Muscle of arm (tissue), 12 donors: ENCODE results near the gene ILK. TPM values are rescaled to one million over a fixed set of nuclear protein-coding genes. Genes with fewer than 3 reads are reported as not detected.

Experiments used
- DNase-seq: peaks from one replicate; pipeline ENCODE4 v3.0.0-alpha.2; 2013
- polyA plus RNA-seq, 12 donors: library from polyadenylated mRNA; unstranded; fragments of 120-200 nt; gene quantifications; one replicate each; pipeline ENCODE4 v1.2.1, GENCODE V29; 2013; ENCODE audit not compliant: insufficient read length in 12 of 12

Gene ILK
- polyA plus RNA-seq, 12 donors = 120 to 152 (median 136) TPM; not detected in 1

- no peak for DNase-seq
Measured at GRCh38 chr11:6633422-6634408, 30.1 kb downstream of the ILK start.

GRCh38 chr11:6634534-6634933 lies 31.0 kb downstream of the ILK start:
- no peak for DNase-seq

GRCh38 chr11:6635082-6635932 lies 31.7 kb downstream of the ILK start:
- DNase-seq = no peak

- no peak for DNase-seq
Measured at GRCh38 chr11:6636480-6636879, 32.9 kb downstream of the ILK start.

GRCh38 chr11:6637871-6638270 lies 34.3 kb downstream of the ILK start:
- no peak for DNase-seq

- DNase-seq = no peak
Measured at GRCh38 chr11:6638429-6638828, 34.9 kb downstream of the ILK start.

- no peak for DNase-seq
Measured at GRCh38 chr11:6640036-6640984, 36.7 kb downstream of the ILK start.

- DNase-seq = no peak
Measured at GRCh38 chr11:6640985-6641701, 37.6 kb downstream of the ILK start.

- DNase-seq = no peak
Measured at GRCh38 chr11:6642957-6643356, 39.4 kb downstream of the ILK start.

- peak; percentile 88 for DNase-seq
Measured at GRCh38 chr11:6646071-6646470, 42.5 kb downstream of the ILK start.

- DNase-seq = peak; percentile 94
Measured at GRCh38 chr11:6646576-6646917, 43.0 kb downstream of the ILK start.

GRCh38 chr11:6646918-6647679 lies 43.5 kb downstream of the ILK start:
- DNase-seq = peak; percentile 72

GRCh38 chr11:6647836-6648235 lies 44.3 kb downstream of the ILK start:
- no peak for DNase-seq

- DNase-seq = no peak
Measured at GRCh38 chr11:6648501-6648900, 44.9 kb downstream of the ILK start.

GRCh38 chr11:6650104-6650503 lies 46.5 kb downstream of the ILK start:
- no peak for DNase-seq

GRCh38 chr11:6650980-6651379 lies 47.4 kb downstream of the ILK start:
- no peak for DNase-seq

GRCh38 chr11:6652182-6652581 lies 48.6 kb downstream of the ILK start:
- DNase-seq = no peak

- no peak for DNase-seq
Measured at GRCh38 chr11:6653097-6653496, 49.5 kb downstream of the ILK start.

GRCh38 chr11:6653656-6654055 lies 50.1 kb downstream of the ILK start:
- DNase-seq = no peak
